Neural progenitor cell (in vitro differentiated cells): ENCODE measurements around the gene TMIGD3. TPM values are rescaled to one million over a fixed set of nuclear protein-coding genes. Genes with fewer than 3 reads are reported as not detected.

Source experiments
- DNase-seq: peaks from one replicate; pipeline ENCODE4 v3.0.0-alpha.2; 2016; ENCODE audit warnings: low spot score
- H2AFZ ChIP-seq: fragments of 200-600 bp; sonication (generic); replicated peaks from 2 replicates; pipeline ENCODE4 v1.6.1; 2016; ENCODE audit warnings: antibody characterized with exemption
- H3F3A ChIP-seq: fragments of 200-600 bp; sonication (generic); 2 replicates; pipeline ENCODE4 v1.6.1; 2016; ENCODE audit warnings: antibody characterized with exemption, low read depth
- H3K27ac ChIP-seq: fragments of 200-600 bp; sonication (generic); 2 replicates; pipeline ENCODE4 v1.5.1; 2016; ENCODE audit warnings: mild to moderate bottlenecking
- H3K27me3 ChIP-seq: fragments of 200-600 bp; sonication (generic); 2 replicates; pipeline ENCODE4 v1.6.1; 2016; ENCODE audit warnings: mild to moderate bottlenecking, moderate library complexity
- H3K36me3 ChIP-seq: fragments of 200-600 bp; sonication (generic); 2 replicates; pipeline ENCODE4 v1.5.1; 2016
- H3K4me1 ChIP-seq: fragments of 200-600 bp; sonication (generic); 2 replicates; pipeline ENCODE4 v1.6.1; 2016; ENCODE audit warnings: mixed run types
- H3K4me2 ChIP-seq: fragments of 200-600 bp; sonication (generic); 2 replicates; pipeline ENCODE4 v1.6.1; 2016
- H3K4me3 ChIP-seq: fragments of 200-600 bp; sonication (generic); 2 replicates; pipeline ENCODE4 v1.5.1; 2016
- H3K79me2 ChIP-seq: fragments of 200-600 bp; sonication (generic); 2 replicates; pipeline ENCODE4 v1.6.1; 2016; ENCODE audit warnings: low read depth
- H3K9ac ChIP-seq: fragments of 200-600 bp; sonication (generic); 2 replicates; pipeline ENCODE4 v1.6.1; 2016
- H3K9me3 ChIP-seq: fragments of 200-600 bp; sonication (generic); 2 replicates; pipeline ENCODE4 v1.5.1; 2016; ENCODE audit warnings: low read depth
- H4K20me1 ChIP-seq: fragments of 200-600 bp; sonication (generic); 2 replicates; pipeline ENCODE4 v1.6.1; 2016; ENCODE audit warnings: low read depth
- H3K27ac Mint-ChIP-seq: 3 replicates; pipeline ENCODE4 v1.8.0; 2021; ENCODE audit warnings: mixed read lengths
- H3K27me3 Mint-ChIP-seq: 2 replicates; pipeline ENCODE4 v1.8.0; 2022; ENCODE audit warnings: low read depth, mild to moderate bottlenecking, inconsistent platforms, moderate library complexity, mixed read lengths; ENCODE audit not compliant: insufficient read depth
- H3K36me3 Mint-ChIP-seq: 3 replicates; pipeline ENCODE4 v1.8.0; 2021; ENCODE audit warnings: mixed read lengths
- H3K4me1 Mint-ChIP-seq: 3 replicates; pipeline ENCODE4 v1.8.0; 2021; ENCODE audit warnings: mixed read lengths
- H3K4me3 Mint-ChIP-seq: 3 replicates; pipeline ENCODE4 v1.8.0; 2021; ENCODE audit warnings: mild to moderate bottlenecking, moderate library complexity, mixed read lengths
- H3K9me3 Mint-ChIP-seq: 3 replicates; pipeline ENCODE4 v1.8.0; 2020; ENCODE audit warnings: mixed read lengths
- EZH2 ChIP-seq: fragments of 200-600 bp; sonication (generic); IDR thresholded peaks from 2 replicates; pipeline ENCODE4 v1.6.1; 2017; ENCODE audit warnings: antibody characterized with exemption, mild to moderate bottlenecking, moderate library complexity
- EZH2phosphoT487 ChIP-seq: fragments of 200-600 bp; sonication (generic); IDR thresholded peaks from 2 replicates; pipeline ENCODE4 v1.6.1; 2017; ENCODE audit warnings: antibody characterized with exemption
- total RNA-seq: library from RNA; depleted of rRNA; stranded (reverse); fragments of >200 nt; gene quantifications from 2 replicates; pipeline ENCODE4 v1.2.3, GENCODE V29; 2015; ENCODE audit warnings: low replicate concordance
- TF ChIP-seq, protein P1 (sequence below): fragments of 200-600 bp; sonication (generic); IDR thresholded peaks from 2 replicates; pipeline ENCODE4 v1.5.1; 2017; ENCODE audit warnings: antibody characterized with exemption, mild to moderate bottlenecking

TMIGD3 gene
- total RNA-seq, 1 donor from 2014 or later, result not detected

GRCh38 chr1:111496398-111496797 lies 7.0 kb downstream of the TMIGD3 start:
- Histone ChIP-seq H3F3A (no peaks in the 10 kb centered on the region), H3K4me2 (no peak overlapping the region), H3K9ac (no peak overlapping the region), H3K4me3 (no peak overlapping the region), H3K36me3 (no peaks in the 10 kb centered on the region), H3K27me3 (no peaks in the 10 kb centered on the region), H3K27ac (no peak overlapping the region), H4K20me1 (no peaks in the 10 kb centered on the region), H3K9me3 (no peaks in the 10 kb centered on the region), H3K79me2 (no peaks in the 10 kb centered on the region), H3K4me1 (no peaks in the 10 kb centered on the region), H2AFZ (no peak overlapping the region)
- DNase-seq, result no peak
- H3K9me3 Mint-ChIP-seq, result peaks cover 2% of the 10 kb centered on the region
- no peak overlapping the region for H3K4me3 Mint-ChIP-seq
- H3K27ac Mint-ChIP-seq, result no peak overlapping the region
- H3K27me3 Mint-ChIP-seq, result no peaks in the 10 kb centered on the region
- TF ChIP-seq, protein P1, sequence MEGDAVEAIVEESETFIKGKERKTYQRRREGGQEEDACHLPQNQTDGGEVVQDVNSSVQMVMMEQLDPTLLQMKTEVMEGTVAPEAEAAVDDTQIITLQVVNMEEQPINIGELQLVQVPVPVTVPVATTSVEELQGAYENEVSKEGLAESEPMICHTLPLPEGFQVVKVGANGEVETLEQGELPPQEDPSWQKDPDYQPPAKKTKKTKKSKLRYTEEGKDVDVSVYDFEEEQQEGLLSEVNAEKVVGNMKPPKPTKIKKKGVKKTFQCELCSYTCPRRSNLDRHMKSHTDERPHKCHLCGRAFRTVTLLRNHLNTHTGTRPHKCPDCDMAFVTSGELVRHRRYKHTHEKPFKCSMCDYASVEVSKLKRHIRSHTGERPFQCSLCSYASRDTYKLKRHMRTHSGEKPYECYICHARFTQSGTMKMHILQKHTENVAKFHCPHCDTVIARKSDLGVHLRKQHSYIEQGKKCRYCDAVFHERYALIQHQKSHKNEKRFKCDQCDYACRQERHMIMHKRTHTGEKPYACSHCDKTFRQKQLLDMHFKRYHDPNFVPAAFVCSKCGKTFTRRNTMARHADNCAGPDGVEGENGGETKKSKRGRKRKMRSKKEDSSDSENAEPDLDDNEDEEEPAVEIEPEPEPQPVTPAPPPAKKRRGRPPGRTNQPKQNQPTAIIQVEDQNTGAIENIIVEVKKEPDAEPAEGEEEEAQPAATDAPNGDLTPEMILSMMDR, result no peak
- TF ChIP-seq EZH2, result no peak
- TF ChIP-seq EZH2phosphoT487, result no peak
- H3K36me3 Mint-ChIP-seq, result no peaks in the 10 kb centered on the region
- H3K4me1 Mint-ChIP-seq, result peaks cover 3% of the 10 kb centered on the region

GRCh38 chr1:111491070-111491469 lies 12.4 kb downstream of the TMIGD3 start:
- Histone ChIP-seq H3K4me1 (no peaks in the 10 kb centered on the region), H3K27ac (no peak overlapping the region), H3K9ac (no peak overlapping the region), H3K9me3 (no peaks in the 10 kb centered on the region), H3K27me3 (no peaks in the 10 kb centered on the region), H3K4me3 (no peak overlapping the region), H3K4me2 (no peak overlapping the region), H4K20me1 (no peaks in the 10 kb centered on the region), H2AFZ (no peak overlapping the region), H3K36me3 (no peaks in the 10 kb centered on the region), H3K79me2 (no peaks in the 10 kb centered on the region), H3F3A (no peaks in the 10 kb centered on the region)
- Mint-ChIP-seq H3K27ac (no peak overlapping the region), H3K27me3 (no peaks in the 10 kb centered on the region), H3K4me3 (no peak overlapping the region), H3K36me3 (no peaks in the 10 kb centered on the region), H3K4me1 (peaks cover 3% of the 10 kb centered on the region), H3K9me3 (peaks cover 2% of the 10 kb centered on the region)
- TF ChIP-seq EZH2, result no peak
- TF ChIP-seq, protein P1, result no peak
- TF ChIP-seq EZH2phosphoT487, result no peak
- DNase-seq, result no peak

DNA sequence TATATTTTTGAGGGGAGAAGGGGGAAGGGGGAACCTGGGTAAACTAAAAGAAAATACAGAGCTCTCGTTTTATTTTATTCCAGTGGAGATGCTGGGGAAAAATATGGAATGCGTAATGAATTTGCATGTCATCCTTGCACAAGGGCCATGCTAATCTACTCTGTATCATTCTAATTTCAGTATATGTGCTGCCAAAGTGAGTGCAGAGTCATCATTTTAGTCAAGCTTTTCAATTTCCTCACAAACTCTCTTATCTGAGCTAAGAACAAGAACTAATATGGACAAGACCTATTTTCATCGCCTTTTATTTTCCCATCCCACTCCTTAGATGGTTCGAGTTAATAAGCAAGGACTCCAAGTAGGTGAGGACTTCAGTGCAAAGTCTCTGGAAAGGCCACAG lies 13.2 kb downstream of the TMIGD3 start:
- H3F3A ChIP-seq, result no peaks in the 10 kb centered on the region
- H3K9me3 Mint-ChIP-seq, result peaks cover 2% of the 10 kb centered on the region
- no peak for DNase-seq
- H3K27me3 ChIP-seq, result no peaks in the 10 kb centered on the region
- H4K20me1 ChIP-seq, result no peaks in the 10 kb centered on the region
- no peaks in the 10 kb centered on the region for H3K4me1 ChIP-seq
- no peak overlapping the region for H3K4me2 ChIP-seq
- no peaks in the 10 kb centered on the region for H3K36me3 Mint-ChIP-seq
- H3K79me2 ChIP-seq, result no peaks in the 10 kb centered on the region
- H3K9ac ChIP-seq, result no peak overlapping the region
- H3K27ac Mint-ChIP-seq, result no peak overlapping the region
- H3K9me3 ChIP-seq, result no peaks in the 10 kb centered on the region
- no peak overlapping the region for H2AFZ ChIP-seq
- no peak overlapping the region for H3K4me3 Mint-ChIP-seq
- H3K4me3 ChIP-seq, result no peak overlapping the region
- no peak overlapping the region for H3K27ac ChIP-seq
- no peaks in the 10 kb centered on the region for H3K27me3 Mint-ChIP-seq
- TF ChIP-seq, protein P1, result no peak
- TF ChIP-seq EZH2phosphoT487 (no peak), EZH2 (no peak)
- peaks cover 3% of the 10 kb centered on the region for H3K4me1 Mint-ChIP-seq
- no peaks in the 10 kb centered on the region for H3K36me3 ChIP-seq
